GM12878 (cell line): ENCODE measurements around the gene STX7. TPM values are rescaled to one million over a fixed set of nuclear protein-coding genes. Genes with fewer than 3 reads are reported as not detected.

Source experiments
- ATAC-seq: fragments of 200-7000 bp; cut with Tn5 transposase; 3 replicates; pipeline ENCODE4 v1.9.1; 2020; ENCODE audit warnings: mild to moderate bottlenecking, moderate library complexity
- BruUV-seq: library from RNA; stranded (reverse); fragments of 400-500 nt; replicated peaks from 2 replicates; lab custom pipeline; 2021; lab: Mats Ljungman, UMichigan
- CTCF ChIA-PET: fragments of 300-600 bp; sonication (Branson Sonifier 250); formaldehyde crosslinking; extraction: SDS; loops from one replicate; lab custom pipeline; 2021; ENCODE audit warnings: inconsistent platforms; lab: Yijun Ruan, JAX
- POLR2A ChIA-PET: fragments of 350-600 bp; formaldehyde crosslinking; extraction: SDS; loops from one replicate; lab custom pipeline; 2021; ENCODE audit warnings: inconsistent platforms; lab: Charles Lee
- RAD21 ChIA-PET: fragments of 300-600 bp; sonication (Branson Sonifier 250); formaldehyde crosslinking; loops from one replicate; lab custom pipeline; 2023; ENCODE audit warnings: antibody characterized with exemption; ENCODE audit not compliant: unreplicated experiment; lab: Charles Lee
- SMC1A ChIA-PET: fragments of 300-600 bp; sonication (Branson Sonifier 250); formaldehyde crosslinking; loops from one replicate; lab custom pipeline; 2023; ENCODE audit not compliant: unreplicated experiment, uncharacterized antibody; lab: Charles Lee
- DNase-seq: peaks from one replicate; pipeline ENCODE4 v3.0.0-alpha.2; 2011; ENCODE audit warnings: low read depth, low spot score
- FAIRE-seq: peaks from 3 replicates; lab custom pipeline; 2011; peaks lifted over from hg19 to GRCh38; lab: Jason Lieb, UNC
- H2AFZ ChIP-seq: 2 replicates; pipeline ENCODE4 v1.6.0; 2011; ENCODE audit warnings: low read depth, low read length, control low read depth; ENCODE audit not compliant: control insufficient read depth
- H3K27ac ChIP-seq: 2 replicates; pipeline ENCODE4 v1.5.1; 2011; ENCODE audit warnings: control low read depth; ENCODE audit not compliant: control insufficient read depth, insufficient read depth
- H3K27me3 ChIP-seq, 2 experiments: replicated peaks in 1 of 2; 2 replicates each; pipeline versions ENCODE4 v1.6.0 to v1.6.1; 2011; ENCODE audit warnings: low read length in 1 of 2; ENCODE audit not compliant: control insufficient read depth in 2 of 2, insufficient read depth in 2 of 2
- H3K36me3 ChIP-seq, 2 experiments: 2 replicates each; pipeline ENCODE4 v1.5.1; 2011; ENCODE audit warnings: low read length in 1 of 2; ENCODE audit not compliant: control insufficient read depth in 2 of 2, insufficient read depth in 2 of 2
- H3K4me1 ChIP-seq: 2 replicates; pipeline ENCODE4 v1.6.1; 2011; ENCODE audit warnings: mild to moderate bottlenecking, low read length, moderate library complexity, mixed read lengths; ENCODE audit not compliant: control insufficient read depth, insufficient read depth
- H3K4me2 ChIP-seq: 2 replicates; pipeline ENCODE4 v1.6.0; 2011; ENCODE audit warnings: control low read depth; ENCODE audit not compliant: control insufficient read depth, insufficient read depth
- H3K4me3 ChIP-seq: fragments of 200-600 bp; sonication (generic); 2 replicates; pipeline ENCODE4 v1.5.1; 2016
- H3K79me2 ChIP-seq: 2 replicates; pipeline ENCODE4 v1.6.0; 2011; ENCODE audit warnings: low read length; ENCODE audit not compliant: control insufficient read depth, insufficient read depth
- H3K9ac ChIP-seq: 2 replicates; pipeline ENCODE4 v1.8.0; 2011; ENCODE audit warnings: low read length, control low read depth, mixed read lengths; ENCODE audit not compliant: control insufficient read depth, insufficient read depth
- H3K9me3 ChIP-seq: replicated peaks from 3 replicates; pipeline ENCODE4 v1.5.1; 2011; ENCODE audit warnings: mild to moderate bottlenecking, low read length; ENCODE audit not compliant: control insufficient read depth, insufficient read depth
- H4K20me1 ChIP-seq: 2 replicates; pipeline ENCODE4 v1.6.0; 2011; ENCODE audit not compliant: control insufficient read depth, insufficient read depth
- BCLAF1 ChIP-seq: fragments of 450-650 bp; IDR thresholded peaks from 2 replicates; pipeline ENCODE4 v1.6.1; 2017; ENCODE audit warnings: antibody characterized with exemption, mild to moderate bottlenecking, moderate library complexity
- CEBPB ChIP-seq, 2 experiments: fragments of 150-350 bp in 1 of 2; IDR thresholded peaks; 2 replicates each; pipeline ENCODE4 v1.6.1; 2012 to 2014; ENCODE audit warnings: low read depth in 2 of 2, low read length in 2 of 2, borderline replicate concordance in 1 of 2, inconsistent platforms in 1 of 2
- EGR1 ChIP-seq, 2 experiments: IDR thresholded peaks; 1 replicate in 1 of 2; 2 replicates in 1 of 2; pipeline ENCODE4 v1.6.1; 2011 to 2012; ENCODE audit warnings: low read depth in 2 of 2, low read length in 2 of 2, borderline replicate concordance in 1 of 2, mild to moderate bottlenecking in 1 of 2, moderate library complexity in 1 of 2
- FOXM1 ChIP-seq: IDR thresholded peaks from 2 replicates; pipeline ENCODE4 v1.6.1; 2012; ENCODE audit warnings: low read depth, mild to moderate bottlenecking, inconsistent platforms, low read length, moderate library complexity
- HSF1 ChIP-seq: fragments of 150-350 bp; IDR thresholded peaks from 2 replicates; pipeline ENCODE4 v1.6.1; 2014; ENCODE audit warnings: mild to moderate bottlenecking, low read depth, low read length
- IRF3 ChIP-seq: fragments of 450-650 bp; IDR thresholded peaks from 2 replicates; pipeline ENCODE4 v1.6.1; 2014; ENCODE audit warnings: mild to moderate bottlenecking
- JUNB ChIP-seq: IDR thresholded peaks from 2 replicates; pipeline ENCODE4 v1.6.1; 2016; ENCODE audit warnings: antibody characterized with exemption, mild to moderate bottlenecking
- NBN ChIP-seq: fragments of 450-650 bp; IDR thresholded peaks from 2 replicates; pipeline ENCODE4 v1.6.1; 2016
- NRF1 ChIP-seq: conservative IDR thresholded peaks from 2 replicates; pipeline ENCODE4 v1.6.1; 2011; ENCODE audit warnings: mild to moderate bottlenecking, low read depth, low read length, improper control_type of control experiment
- PBX3 ChIP-seq: IDR thresholded peaks from 2 replicates; pipeline ENCODE4 v1.6.1; 2011; ENCODE audit warnings: mild to moderate bottlenecking, low read depth, low read length, moderate library complexity; ENCODE audit not compliant: insufficient replicate concordance
- SMAD1 ChIP-seq: fragments of 450-650 bp; IDR thresholded peaks from 2 replicates; pipeline ENCODE4 v1.6.1; 2018; ENCODE audit warnings: mild to moderate bottlenecking, low read depth; ENCODE audit not compliant: partially characterized antibody
- ZNF592 ChIP-seq: fragments of 450-650 bp; IDR thresholded peaks from 2 replicates; pipeline ENCODE4 v1.6.1; 2017; ENCODE audit warnings: mild to moderate bottlenecking, moderate library complexity
- ZZZ3 ChIP-seq: IDR thresholded peaks from 2 replicates; pipeline ENCODE4 v1.6.1; 2011; ENCODE audit warnings: low read depth; ENCODE audit not compliant: control insufficient read depth, insufficient read length
- WGBS: methylation state at CpG from one replicate; pipeline ENCODE4 v1.1.6; 2016; ENCODE audit warnings: low lambda C conversion rate; ENCODE audit not compliant: insufficient replicate concordance, insufficient coverage; ENCODE audit errors: missing lambda C conversion rate; 5-methylcytosine and 5-hydroxymethylcytosine counted together
- in situ Hi-C: fragments of 300-500 bp; cut with MboI; formaldehyde crosslinking; loops from 9 replicates; pipeline ENCODE4 v1.14.3; 2018; ENCODE audit warnings: mixed read lengths
- intact Hi-C: fragments of 100-400 bp; cut with micrococcal nuclease; formaldehyde crosslinking; loops from one replicate; pipeline ENCODE4 v1.14.2; 2022; ENCODE audit not compliant: unreplicated experiment
- polyA plus RNA-seq, 11 experiments: library from polyadenylated mRNA; depleted of rRNA in 4 of 11; unstranded in 6 of 11; stranded (reverse) in 5 of 11; fragments of >200 nt; fragmentation: Nextera tagmentation in 4 of 11; fragmentation: Illumina TruSeq in 1 of 11; extraction: Ambion mirVana in 4 of 11; extraction: Trizol in 1 of 11; gene quantifications; 1 replicate in 1 of 11; 2 replicates in 10 of 11; pipeline versions ENCODE4 v1.2.1 to v1.2.3, GENCODE V29; 2011 to 2016; ENCODE audit warnings: inconsistent platforms in 2 of 11, missing spikeins in 2 of 11, low read depth in 1 of 11
- total RNA-seq, 4 experiments: library from RNA; depleted of rRNA in 3 of 4; stranded (reverse); fragments of >200 nt in 3 of 4; fragmentation: Illumina TruSeq in 1 of 4; extraction: Trizol in 1 of 4; gene quantifications; 2 replicates each; pipeline versions ENCODE4 v1.2.1 to v1.2.3, GENCODE V29; 2013 to 2021

The STX7 gene
- total and polyA plus RNA-seq, 10 of the 15 experiments (the other 5 are each of a cell fraction or from before 2014, with no cell fraction given): 26.5 to 75.5 (median 51.3) TPM

- RAD21 ChIA-PET: no interaction called here
- BruUV-seq: no TSS peak
- Histone ChIP-seq H3K79me2 (no peaks in the 10 kb centered on the region), H4K20me1 (no peaks in the 10 kb centered on the region), H3K36me3 (no peaks in the 10 kb centered on the region), H3K4me3 (no peak overlapping the region), H3K9me3 (no peaks in the 10 kb centered on the region), H3K9ac (no peak overlapping the region), H3K4me1 (no peaks in the 10 kb centered on the region), H2AFZ (no peak overlapping the region), H3K27me3 (peaks cover 1 to 3% of the 10 kb centered on the region in 2 experiments; a peak in 3 of 4 replicates), H3K27ac (no peak overlapping the region), H3K4me2 (no peak overlapping the region)
- no peak for ATAC-seq
- in situ Hi-C loops: no loop called here
- POLR2A ChIA-PET: no interaction called here
- CTCF ChIA-PET: interaction anchor here (0.6 to 1.6 kb wide), 5 partner anchors 8 to 426 kb away, joined by 3 to 7 read pairs (median 3); no protein-coding TSS in a partner anchor
- SMC1A ChIA-PET: no interaction called here
- intact Hi-C loops: loop anchor here (10.0 kb wide), 1 partner anchor 258 kb away; the partner anchor contains the start of gene SLC18B1
- no peak for FAIRE-seq
- 31% methylated on average over 3 of the region's 3 CpGs for WGBS
- DNase-seq: no peak
- no peak for TF ChIP-seq BCLAF1
- TF ChIP-seq NRF1: no peak
- TF ChIP-seq IRF3: no peak
- no peak for TF ChIP-seq HSF1
- TF ChIP-seq ZZZ3: no peak
- TF ChIP-seq SMAD1: no peak
- no peak for TF ChIP-seq FOXM1
- TF ChIP-seq ZNF592: no peak
- TF ChIP-seq NBN: no peak
- TF ChIP-seq EGR1 (IDR thresholded peaks at IDR 0.05; ENCODE audit: borderline replicate concordance in 1 of 2, low read depth in 2 of 2, low read length in 2 of 2): no peak
- TF ChIP-seq PBX3: no peak
- TF ChIP-seq CEBPB (IDR thresholded peaks at IDR 0.05; ENCODE audit: borderline replicate concordance in 1 of 2, low read depth in 2 of 2, low read length in 2 of 2): no peak
- no peak for TF ChIP-seq JUNB
Observed at GRCh38 chr6:132537145-132537544, 24.2 kb upstream of the STX7 start.
